Left lung (tissue), 10 donors: ENCODE results near the gene ADAM15. TPM values are rescaled to one million over a fixed set of nuclear protein-coding genes. Genes with fewer than 3 reads are reported as not detected.

Experiments used
- ATAC-seq: fragments of 200-7000 bp; cut with Tn5 transposase; one replicate; pipeline ENCODE4 v1.9.1; 2020; ENCODE audit warnings: moderate library complexity
- DNase-seq, 4 donors: peaks; one replicate each; pipeline ENCODE4 v3.0.0-alpha.2; 2013 to 2020
- H3K27ac ChIP-seq, 2 donors: fragments of 200-600 bp; sonication (generic) in 1 of 2; one replicate each; pipeline versions ENCODE4 v1.5.0 to v1.8.0; 2020 to 2021
- H3K27me3 ChIP-seq, 2 donors: fragments of 200-600 bp; sonication (generic) in 1 of 2; one replicate each; pipeline versions ENCODE4 v1.5.0 to v1.8.0; 2020 to 2021
- H3K36me3 ChIP-seq, 2 donors: fragments of 200-600 bp; sonication (generic) in 1 of 2; one replicate each; pipeline versions ENCODE4 v1.5.0 to v1.8.0; 2020 to 2021
- H3K4me1 ChIP-seq, 2 donors: fragments of 200-600 bp; one replicate each; pipeline ENCODE4 v1.8.0; 2021
- H3K4me3 ChIP-seq, 2 donors: fragments of 200-600 bp; sonication (generic) in 1 of 2; one replicate each; pipeline versions ENCODE4 v1.5.0 to v1.8.0; 2020 to 2021; ENCODE audit warnings: mild to moderate bottlenecking in 1 of 2
- H3K9me3 ChIP-seq, 2 donors: fragments of 200-600 bp; sonication (generic) in 1 of 2; one replicate each; pipeline versions ENCODE4 v1.5.0 to v1.8.0; 2020 to 2021
- intact Hi-C, 2 donors: fragments of 100-400 bp; cut with DNase I; formaldehyde crosslinking; loops; one replicate each; pipeline versions ENCODE4 v1.11.2 to v1.14.2; 2022
- polyA plus RNA-seq, 6 donors: library from polyadenylated mRNA; unstranded; fragments of 120-200 nt; gene quantifications; one replicate each; pipeline ENCODE4 v1.2.1, GENCODE V29; 2013; ENCODE audit not compliant: insufficient read length in 6 of 6
- total RNA-seq, 2 donors: library from RNA; stranded (reverse); fragmentation: NEBNext Ultra II Directional; extraction: Animal tissue kit (Norgen Biotek cat#: 25700); gene quantifications; one replicate each; pipeline ENCODE4 v1.2.1, GENCODE V29; 2021
- TF ChIP-seq, protein P1 (sequence below), 2 donors: fragments of 200-600 bp; sonication (generic) in 1 of 2; IDR thresholded peaks; one replicate each; pipeline versions ENCODE4 v1.5.0 to v1.8.0; 2021; ENCODE audit warnings: antibody characterized with exemption in 2 of 2
- donor health status: DM: no; HTN: yes; CAD: no.
- donor health status: DM: no; HTN: no; CAD: no.

ADAM15 gene
- total and polyA plus RNA-seq, 8 donors = 54.4 to 172 (median 78.2) TPM

DNA sequence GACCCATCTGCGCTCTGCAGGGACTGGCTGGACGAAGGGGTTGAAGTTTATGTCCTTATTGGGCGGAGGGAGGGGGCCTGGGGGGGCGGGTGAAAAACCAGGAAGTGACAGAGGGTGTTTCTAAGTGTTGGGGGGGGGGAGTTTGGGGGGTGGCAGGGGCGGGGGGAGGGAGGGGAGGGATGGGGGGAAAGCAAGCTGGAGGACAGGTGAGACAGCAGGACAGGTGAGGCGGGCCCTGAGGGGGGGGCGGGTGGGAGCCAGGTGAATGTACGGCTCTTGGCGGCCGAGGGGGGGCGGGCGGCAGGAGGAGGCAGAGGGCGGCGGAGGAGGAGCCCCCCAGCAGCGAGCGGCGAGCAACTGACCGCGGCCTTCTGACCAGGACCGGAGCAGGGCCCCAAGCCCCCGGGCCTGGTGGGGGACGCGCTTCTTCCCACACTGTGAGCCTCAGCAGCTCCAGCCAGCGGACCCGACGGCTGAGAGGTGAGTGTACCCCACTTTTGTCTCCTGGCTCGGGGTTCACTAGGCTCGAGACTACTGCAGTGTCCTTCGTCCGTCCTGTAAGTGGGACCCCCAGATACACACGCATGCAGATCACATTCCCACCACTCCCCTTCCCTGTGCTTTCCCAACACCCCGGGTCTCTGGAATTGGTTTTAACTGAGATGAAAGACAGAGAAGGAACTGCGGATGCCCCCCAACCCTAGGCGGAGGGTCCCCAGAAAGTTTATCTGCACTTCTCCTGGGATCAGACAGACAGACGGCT is 48.5 kb upstream of the ADAM15 start, which contains the start of gene ZBTB7B:
ZBTB7B (plus strand) TSS at position 339 of the 763 bp plus-strand sequence. CDS start 11,859 bp downstream, outside the sequence.
- H3K27ac ChIP-seq = peak within 1 kb of the TSS; percentile 95 to 96
- no peaks in the 10 kb centered on the region for H3K9me3 ChIP-seq
- TF ChIP-seq, protein P1, sequence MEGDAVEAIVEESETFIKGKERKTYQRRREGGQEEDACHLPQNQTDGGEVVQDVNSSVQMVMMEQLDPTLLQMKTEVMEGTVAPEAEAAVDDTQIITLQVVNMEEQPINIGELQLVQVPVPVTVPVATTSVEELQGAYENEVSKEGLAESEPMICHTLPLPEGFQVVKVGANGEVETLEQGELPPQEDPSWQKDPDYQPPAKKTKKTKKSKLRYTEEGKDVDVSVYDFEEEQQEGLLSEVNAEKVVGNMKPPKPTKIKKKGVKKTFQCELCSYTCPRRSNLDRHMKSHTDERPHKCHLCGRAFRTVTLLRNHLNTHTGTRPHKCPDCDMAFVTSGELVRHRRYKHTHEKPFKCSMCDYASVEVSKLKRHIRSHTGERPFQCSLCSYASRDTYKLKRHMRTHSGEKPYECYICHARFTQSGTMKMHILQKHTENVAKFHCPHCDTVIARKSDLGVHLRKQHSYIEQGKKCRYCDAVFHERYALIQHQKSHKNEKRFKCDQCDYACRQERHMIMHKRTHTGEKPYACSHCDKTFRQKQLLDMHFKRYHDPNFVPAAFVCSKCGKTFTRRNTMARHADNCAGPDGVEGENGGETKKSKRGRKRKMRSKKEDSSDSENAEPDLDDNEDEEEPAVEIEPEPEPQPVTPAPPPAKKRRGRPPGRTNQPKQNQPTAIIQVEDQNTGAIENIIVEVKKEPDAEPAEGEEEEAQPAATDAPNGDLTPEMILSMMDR (IDR thresholded peaks at IDR 0.05) = no peak
- peaks cover 43 to 65% of the 10 kb centered on the region in 2 donors for H3K4me1 ChIP-seq
- DNase-seq (peak in 2 of 4 donors; percentile 60 to 89), ATAC-seq (peak; percentile 5)
- H3K36me3 ChIP-seq = no peaks in the 10 kb centered on the region
- no peaks in the 10 kb centered on the region for H3K27me3 ChIP-seq
- peak within 1 kb of the TSS; percentile 91 to 96 for H3K4me3 ChIP-seq
- intact Hi-C loops = no loop called here

DNA sequence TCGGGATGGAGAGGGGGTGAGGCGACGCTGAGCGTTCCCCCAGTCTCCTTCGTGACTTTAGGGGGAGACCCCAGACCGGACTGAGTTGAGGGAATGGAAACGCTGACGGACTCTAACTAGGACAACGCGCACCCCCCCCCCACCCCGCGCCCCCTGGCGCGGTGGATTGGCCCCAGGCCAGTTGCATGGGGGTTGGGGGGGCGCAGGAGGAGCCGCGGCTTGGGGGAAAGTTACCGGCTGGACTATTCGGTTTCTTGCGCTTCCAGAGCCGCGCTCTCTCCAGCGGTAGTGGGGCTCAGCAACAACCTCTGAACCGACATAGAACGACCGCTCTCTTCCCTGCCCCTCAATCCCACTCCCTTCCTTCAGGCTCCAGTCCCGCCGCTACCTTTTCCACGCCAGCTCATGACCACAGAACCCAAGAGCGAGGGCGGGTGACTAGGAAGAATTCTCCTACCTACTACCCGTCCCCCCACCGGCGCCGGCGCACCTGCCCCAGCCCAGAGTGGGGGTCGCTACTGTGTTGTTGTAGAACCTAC is 47.8 kb upstream of the ADAM15 start:
- DNase-seq = peak in 2 of 4 donors; percentile 49 to 86

DNA sequence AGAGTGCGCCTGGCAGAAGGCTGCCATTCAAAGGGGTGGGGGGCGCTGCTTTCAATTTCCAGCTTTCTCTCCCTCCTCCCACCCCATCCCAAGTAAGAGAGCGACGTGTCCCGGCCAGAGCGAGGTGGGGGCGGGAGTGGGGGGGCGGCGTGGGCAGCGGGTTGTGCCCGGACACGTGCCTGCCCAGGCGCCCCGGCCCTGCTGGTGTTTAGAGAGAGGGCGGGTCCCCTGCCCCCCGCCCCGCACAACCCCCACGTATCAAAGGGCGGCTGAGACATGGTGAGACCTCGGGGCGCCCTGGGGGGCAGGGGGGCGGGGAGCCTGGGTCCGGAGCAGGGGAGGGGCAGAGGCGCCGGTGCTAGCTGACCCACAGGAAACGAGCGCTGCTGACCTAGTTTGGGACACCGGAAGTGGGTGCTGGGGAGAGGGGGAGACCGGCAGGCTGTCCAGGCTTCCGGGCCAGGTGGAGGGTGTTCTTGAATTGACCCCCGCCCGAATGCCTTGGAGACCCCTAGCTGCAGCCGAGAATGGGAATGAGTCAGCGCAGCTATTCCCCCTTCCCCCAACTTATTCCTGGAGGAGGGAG is 47.3 kb upstream of the ADAM15 start:
- no peaks in the 10 kb centered on the region for H3K9me3 ChIP-seq
- peaks cover 46 to 66% of the 10 kb centered on the region in 2 donors for H3K4me1 ChIP-seq
- ATAC-seq (no peak), DNase-seq (peak in 3 of 4 donors; percentile 67 to 92 (median 75))
- TF ChIP-seq, protein P1 (IDR thresholded peaks at IDR 0.05) = no peak
- H3K27ac ChIP-seq = peak overlapping the region; percentile 91 to 95
- no peaks in the 10 kb centered on the region for H3K27me3 ChIP-seq
- no peaks in the 10 kb centered on the region for H3K36me3 ChIP-seq
- intact Hi-C loops = no loop called here
- peak overlapping the region; percentile 91 to 96 for H3K4me3 ChIP-seq

More for the DNA sequence above, 47.8 kb upstream of the ADAM15 start:
- H3K27ac ChIP-seq = peak overlapping the region; percentile 91 to 95
- ATAC-seq = no peak
- H3K27me3 ChIP-seq = no peaks in the 10 kb centered on the region
- intact Hi-C loops = no loop called here
- H3K4me1 ChIP-seq = peaks cover 46 to 65% of the 10 kb centered on the region in 2 donors
- no peaks in the 10 kb centered on the region for H3K9me3 ChIP-seq
- TF ChIP-seq, protein P1 (IDR thresholded peaks at IDR 0.05) = no peak
- H3K36me3 ChIP-seq = no peaks in the 10 kb centered on the region
- peak overlapping the region; percentile 91 to 96 for H3K4me3 ChIP-seq

DNA sequence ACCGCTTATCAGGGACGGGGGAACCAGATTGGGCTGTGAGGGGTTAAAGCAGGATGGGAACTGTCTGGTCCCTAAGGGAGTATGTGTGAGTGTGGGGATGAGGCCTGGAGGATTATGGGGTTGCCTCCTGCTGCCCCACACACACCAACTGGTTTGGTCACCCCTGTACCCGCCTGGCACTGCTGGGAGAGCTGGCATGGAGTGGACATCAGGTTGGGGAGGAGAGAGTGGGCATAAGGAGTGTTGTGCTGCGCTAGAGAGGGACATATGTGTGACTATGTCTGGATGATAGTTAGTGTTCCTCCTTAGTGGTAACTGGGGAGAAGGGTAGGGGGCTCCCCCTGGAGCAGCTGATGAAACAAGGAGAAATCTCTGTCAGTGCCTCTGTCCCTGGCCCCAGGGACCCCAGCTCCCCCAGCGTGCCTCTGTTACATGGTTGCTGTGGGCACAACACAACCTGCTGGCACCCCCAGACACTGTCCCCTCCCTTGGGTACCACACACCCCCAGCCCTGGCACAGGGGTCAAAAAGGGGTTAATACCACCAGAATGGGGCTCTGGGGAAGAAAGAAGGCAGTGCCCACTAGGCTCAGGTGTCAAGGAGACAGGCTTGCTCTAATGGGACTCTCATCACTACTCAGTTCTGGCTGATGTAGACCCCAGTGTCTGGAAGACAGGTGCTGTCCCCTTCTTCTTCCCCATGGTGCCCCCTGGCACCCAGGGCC is 46.6 kb upstream of the ADAM15 start:
- peaks cover 41 to 66% of the 10 kb centered on the region in 2 donors for H3K4me1 ChIP-seq
- intact Hi-C loops = no loop called here

More for the DNA sequence above, 46.6 kb upstream of the ADAM15 start:
- H3K4me3 ChIP-seq = peak overlapping the region; percentile 91 to 96
- H3K27me3 ChIP-seq = no peaks in the 10 kb centered on the region
- peak overlapping the region; percentile 91 to 95 for H3K27ac ChIP-seq
- ATAC-seq (no peak), DNase-seq (no peak)
- H3K36me3 ChIP-seq = no peaks in the 10 kb centered on the region
- TF ChIP-seq, protein P1 (IDR thresholded peaks at IDR 0.05) = no peak
- H3K9me3 ChIP-seq = no peaks in the 10 kb centered on the region
